HG02642 (cell line): Measurements from ENCODE around the gene CPNE2.
A peak's percentile ranks its signal among the peaks of the same experiment; 100 is the strongest.
"Not testable (repeated sequence)": the region's sequence is repeated elsewhere in the genome, so short reads cannot be mapped to it uniquely, and the experiment has no call there.

ENCODE experiments used
- ATAC-seq: cut with Tn5 transposase; IDR thresholded peaks from one replicate; pipeline ENCODE4 v1.9.1; 2021; ENCODE audit warnings: mild to moderate bottlenecking; ENCODE audit not compliant: unreplicated experiment, poor library complexity

Gene CPNE2

GRCh38 chr16:57069053-57069452 is 23.3 kb upstream of the CPNE2 start:
- no peak for ATAC-seq

DNA sequence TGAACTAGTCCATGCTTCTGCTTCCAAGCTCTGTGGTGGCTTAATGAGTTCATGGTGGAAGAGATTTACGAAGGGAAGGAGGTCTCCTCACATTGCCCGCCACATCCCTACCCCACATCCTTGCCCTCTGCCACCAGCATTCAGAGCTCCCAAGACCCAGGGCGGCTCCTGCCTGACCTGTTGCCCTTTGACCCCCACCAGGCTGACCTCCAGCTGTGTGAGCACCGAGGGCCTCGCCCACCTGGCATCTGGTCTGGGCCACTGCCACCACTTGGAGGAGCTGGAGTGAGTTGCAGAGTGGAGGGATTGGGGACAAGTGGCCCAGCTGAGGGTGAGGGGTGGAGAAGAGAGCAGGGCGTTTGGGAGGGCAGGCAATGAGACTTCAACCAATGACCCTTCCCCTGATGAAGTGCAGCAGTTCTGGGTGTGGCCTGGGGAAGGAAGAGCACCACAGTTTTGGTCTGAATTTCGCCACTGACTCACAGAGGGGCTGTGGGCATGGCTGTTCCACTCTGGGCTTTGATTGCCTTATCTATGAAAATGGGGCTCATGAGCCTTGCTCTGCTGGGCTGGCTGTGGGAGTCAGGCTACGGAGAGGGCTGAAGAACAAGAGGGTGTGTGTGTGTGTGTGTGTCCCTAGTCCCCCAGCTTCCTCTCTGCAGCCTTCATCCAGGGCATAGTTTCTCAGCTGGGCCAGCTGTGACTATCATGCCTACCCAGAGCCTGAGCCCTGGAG is 22.6 kb upstream of the CPNE2 start:
- no peak for ATAC-seq

DNA sequence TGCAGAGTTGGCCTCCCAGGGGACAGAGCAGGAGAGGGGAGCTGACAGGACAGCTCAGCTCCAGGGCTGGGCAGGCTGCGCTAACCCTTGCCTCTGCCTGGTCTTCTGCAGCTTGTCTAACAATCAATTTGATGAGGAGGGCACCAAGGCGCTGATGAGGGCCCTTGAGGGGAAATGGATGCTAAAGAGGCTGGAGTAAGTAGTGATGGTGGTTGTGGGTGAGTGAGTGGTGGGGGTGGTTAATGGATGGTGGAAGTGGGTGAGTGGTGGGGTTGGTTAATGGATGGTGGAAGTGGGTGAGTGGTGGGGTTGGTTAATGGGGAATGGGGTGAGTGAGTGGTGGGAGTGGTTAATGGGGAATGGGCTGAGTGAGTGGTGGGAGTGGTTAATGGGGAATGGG is 22.0 kb upstream of the CPNE2 start:
- no peak for ATAC-seq

DNA sequence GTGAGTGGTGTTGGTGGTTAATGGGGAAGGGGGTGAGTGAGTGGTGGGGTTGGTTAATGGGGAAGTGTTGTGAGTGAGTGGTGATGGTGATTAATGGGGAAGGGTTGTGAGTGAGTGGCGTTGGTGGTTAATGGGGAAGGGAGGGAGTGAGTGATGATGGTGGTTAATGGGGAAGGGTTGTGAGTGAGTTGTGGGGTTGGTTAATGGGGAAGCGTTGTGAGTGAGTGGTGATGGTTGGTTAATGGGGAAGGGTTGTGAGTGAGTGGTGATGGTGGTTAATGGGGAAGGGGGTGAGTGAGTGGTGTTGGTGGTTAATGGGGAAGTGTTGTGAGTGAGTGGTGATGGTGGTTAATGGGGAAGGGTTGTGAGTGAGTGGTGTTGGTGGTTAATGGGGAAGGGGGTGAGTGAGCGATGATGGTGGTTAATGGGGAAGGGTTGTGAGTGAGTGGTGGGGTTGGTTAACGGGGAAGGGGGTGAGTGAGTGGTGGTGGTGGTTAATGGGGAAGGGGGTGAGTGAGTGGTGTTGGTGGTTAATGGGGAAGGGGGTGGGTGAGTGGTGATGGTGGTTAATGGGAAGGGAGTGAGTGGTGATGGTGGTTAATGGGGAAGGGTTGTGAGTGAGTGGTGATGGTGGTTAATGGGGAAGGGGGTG is 21.2 kb upstream of the CPNE2 start:
- ATAC-seq: not testable (repeated sequence)

DNA sequence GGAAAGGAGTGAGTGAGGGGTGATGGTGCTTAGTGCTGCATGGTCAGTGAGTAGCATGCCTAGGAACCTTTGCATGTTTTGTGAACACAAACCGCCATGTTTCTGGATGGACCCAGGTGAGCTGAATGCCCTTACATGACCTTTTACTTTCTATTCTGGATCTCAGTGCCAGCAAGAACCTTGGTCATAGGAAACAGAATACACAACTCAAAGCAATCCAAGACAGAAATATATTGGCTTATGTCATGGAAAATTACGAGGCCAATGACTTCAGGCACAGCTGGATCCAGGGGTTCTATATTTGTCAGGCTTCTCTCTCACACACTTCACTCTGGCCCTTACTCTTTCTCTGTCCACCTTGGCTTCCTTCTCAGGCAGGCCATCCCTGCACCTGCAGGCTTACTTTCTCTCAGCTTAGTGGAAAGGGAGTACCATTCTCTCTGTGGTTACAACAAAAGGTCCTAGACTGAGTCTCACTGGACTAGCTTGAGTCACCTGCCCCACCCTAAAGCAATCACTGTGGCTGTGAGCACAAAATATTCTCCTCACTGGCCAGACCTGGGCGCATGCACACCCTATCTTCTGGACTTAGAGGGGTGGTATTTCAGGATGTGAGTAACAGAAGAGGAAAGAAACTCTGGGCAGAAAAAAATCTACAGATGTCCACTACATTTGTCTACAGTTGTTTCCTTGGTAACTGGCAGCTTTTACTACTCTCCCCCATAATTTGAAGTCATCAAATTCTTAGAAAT is 20.4 kb upstream of the CPNE2 start:
- ATAC-seq: no peak

DNA sequence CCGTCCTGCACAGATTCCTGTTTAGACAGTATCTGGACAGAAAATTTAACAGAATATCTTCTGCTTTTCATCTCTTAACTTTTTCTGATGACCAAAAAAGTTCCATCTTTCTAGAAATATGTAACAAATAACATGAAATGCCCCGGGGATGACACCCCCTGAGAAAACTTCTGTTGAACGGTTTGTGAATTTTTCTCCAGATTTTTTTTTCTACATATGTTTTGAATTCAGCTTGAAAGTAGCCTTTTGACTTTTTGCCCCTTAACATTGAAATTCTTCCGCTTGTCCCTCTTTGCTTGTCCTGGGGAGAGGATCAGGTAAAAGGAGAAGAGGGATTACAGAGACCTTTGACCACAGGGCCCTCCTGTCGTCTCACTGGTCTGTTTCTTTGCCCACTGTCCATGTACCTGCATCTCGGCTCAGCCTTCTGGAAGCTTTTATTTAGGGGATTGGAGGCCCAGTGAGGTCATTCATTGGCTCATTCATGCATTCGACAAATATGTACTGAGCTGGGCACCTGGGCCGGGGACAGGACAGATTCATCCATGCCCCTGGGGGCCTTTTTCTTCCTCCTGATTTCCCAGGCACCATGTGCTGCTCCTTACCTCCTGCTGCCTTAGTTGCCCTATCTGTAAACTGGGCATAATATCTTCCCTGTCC is 19.6 kb upstream of the CPNE2 start:
- ATAC-seq: no peak

DNA sequence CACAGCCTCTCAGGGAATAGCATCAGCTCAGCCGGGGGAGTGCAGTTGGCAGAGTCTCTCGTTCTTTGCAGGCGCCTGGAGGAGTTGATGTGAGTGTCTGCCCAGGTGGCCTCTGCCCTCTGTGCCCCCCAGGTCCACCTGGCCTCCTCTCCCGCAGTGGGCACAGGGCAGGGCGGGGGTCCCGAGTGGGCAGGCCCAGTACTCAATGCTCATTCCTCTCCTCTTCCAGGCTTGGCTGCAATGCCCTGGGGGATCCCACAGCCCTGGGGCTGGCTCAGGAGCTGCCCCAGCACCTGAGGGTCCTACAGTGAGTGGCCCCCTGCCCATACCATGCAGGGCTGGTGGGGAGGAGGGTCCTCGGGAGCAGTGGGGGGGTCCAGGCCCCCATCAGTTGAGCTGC is 14.7 kb upstream of the CPNE2 start:
- ATAC-seq: no peak

- no peak for ATAC-seq
Measured at GRCh38 chr16:57081744-57082143, 10.6 kb upstream of the CPNE2 start.

DNA sequence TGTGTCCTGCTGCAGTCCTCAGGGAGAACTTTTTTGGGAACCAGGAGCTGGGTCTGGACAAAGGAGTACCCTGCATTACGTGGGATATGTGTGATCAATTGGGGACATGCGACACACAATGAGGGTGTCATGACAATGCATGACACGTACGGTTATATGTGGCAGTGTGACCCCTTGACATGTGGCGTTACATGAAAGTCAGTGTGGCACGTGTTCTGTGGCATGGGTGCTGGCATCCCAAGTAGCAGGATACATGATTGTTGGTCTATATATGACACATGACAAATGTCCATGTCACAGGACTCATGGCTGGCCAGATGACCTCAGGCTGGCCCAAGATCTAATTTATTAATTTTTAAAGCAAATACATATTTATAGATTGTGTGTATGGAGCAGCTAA is 9.7 kb upstream of the CPNE2 start:
- no peak for ATAC-seq

- ATAC-seq: no peak
Measured at GRCh38 chr16:57083485-57084126, 8.8 kb upstream of the CPNE2 start.

GRCh38 chr16:57084257-57084770 is 8.1 kb upstream of the CPNE2 start:
- ATAC-seq: peak; percentile 68

- no peak for ATAC-seq
Measured at GRCh38 chr16:57084996-57085395, 7.4 kb upstream of the CPNE2 start.

DNA sequence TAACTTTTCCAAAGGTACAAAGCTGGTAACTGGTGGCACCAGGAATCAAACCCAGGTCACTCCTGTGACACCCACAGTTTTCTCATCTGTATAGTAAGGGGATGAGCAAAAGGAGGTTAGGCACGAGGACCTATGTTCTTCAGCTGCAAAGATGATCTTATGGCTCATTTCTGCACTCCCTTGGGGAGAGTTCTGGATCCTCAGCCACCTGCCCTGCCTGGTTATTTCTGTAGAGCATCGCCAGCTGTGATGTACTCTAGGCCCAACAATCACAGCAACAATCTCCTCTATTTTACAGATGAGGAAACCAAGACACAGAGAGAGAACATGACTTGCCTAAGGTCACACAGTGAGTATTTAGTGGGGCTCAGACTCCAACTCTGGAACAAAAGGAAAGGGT is 5.4 kb upstream of the CPNE2 start:
- no peak for ATAC-seq

DNA sequence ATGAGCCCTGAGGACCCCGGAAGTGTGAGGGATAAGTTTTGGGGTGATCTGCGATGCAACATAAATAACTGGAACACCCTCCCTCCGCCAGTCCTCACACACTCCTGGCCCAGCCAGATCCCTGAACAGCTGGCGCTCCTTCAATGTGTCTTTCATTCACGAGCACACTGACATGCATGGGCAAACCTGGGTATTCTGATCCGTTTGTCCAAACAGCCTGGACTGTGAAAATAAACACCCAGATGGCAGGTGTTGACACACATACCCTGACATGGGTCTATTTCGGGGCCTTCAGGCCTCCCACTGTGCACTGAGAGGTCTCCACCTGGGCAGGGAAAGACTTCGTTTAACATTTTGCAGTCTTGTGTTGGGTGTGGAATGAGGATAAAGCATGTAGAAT is 3.0 kb upstream of the CPNE2 start:
- ATAC-seq: no peak

- no peak for ATAC-seq
Measured at GRCh38 chr16:57091200-57091974, 996 bp upstream of the CPNE2 start.

DNA sequence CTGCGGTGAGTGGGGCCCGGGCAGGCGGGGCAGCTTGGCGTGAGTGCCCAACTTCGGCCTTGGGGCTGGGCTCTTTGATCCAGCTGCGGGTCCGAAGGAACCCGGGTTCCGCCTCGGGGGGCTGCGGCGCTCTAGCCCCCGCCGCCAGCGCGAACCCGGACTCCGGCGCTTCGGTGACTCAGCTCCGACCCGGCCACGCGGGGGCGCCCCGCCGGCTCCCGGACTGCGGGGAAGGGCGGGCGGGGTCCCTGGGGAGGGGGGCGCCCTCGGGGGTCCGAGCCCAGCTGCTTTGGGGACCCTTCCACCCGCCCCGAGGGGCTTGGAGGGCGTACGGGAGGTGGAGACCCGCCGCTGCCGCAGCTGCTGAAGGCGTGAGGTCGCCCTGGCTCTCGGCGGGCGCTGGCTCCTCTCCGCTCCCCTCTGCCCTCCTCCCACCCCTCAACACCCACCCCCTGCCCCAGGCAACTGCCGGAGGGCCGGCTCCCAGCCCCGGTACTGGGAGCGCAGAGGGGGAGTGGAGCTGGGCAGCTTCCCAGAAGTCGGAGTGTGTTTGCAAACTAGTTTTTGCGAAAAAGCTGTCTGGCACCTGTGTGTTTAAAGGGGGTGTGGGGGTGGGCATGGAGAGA is 516 bp downstream of the CPNE2 start:
- peak; percentile 60 for ATAC-seq

- no peak for ATAC-seq
Measured at GRCh38 chr16:57093666-57094564, 1.5 kb downstream of the CPNE2 start.

DNA sequence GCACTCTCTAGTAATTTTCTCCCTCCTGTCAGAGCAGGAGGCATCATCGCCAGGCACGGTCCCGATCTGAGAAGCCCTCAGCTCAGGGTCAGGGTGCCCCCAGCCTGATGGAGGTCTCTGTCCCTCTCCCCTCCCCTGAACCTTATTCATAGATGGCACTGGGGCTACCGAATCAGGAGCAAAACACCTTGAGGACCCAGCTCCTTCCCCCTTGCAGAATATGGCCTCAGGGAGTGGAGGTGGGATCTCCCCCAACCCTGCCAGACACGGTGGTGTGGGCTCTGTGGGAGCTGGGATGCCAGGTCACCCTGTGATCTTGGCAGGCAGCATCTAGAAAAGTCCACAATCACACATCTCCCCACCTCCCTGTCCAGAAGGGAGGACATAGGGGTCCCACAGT is 2.5 kb downstream of the CPNE2 start:
- no peak for ATAC-seq
